Endothelial cell of umbilical vein (primary cell): ENCODE results near the gene RBFOX1. TPM values are rescaled to one million over a fixed set of nuclear protein-coding genes. Genes with fewer than 3 reads are reported as not detected.

Experiments used
- BruUV-seq: library from RNA; stranded (reverse); fragments of 400-500 nt; replicated peaks from 2 replicates; lab custom pipeline; 2021; lab: Mats Ljungman, UMichigan
- CTCF ChIA-PET: fragments of 300-600, 350-600 bp; sonication (Branson Sonifier 250); formaldehyde crosslinking; loops from one replicate; lab custom pipeline; 2021; ENCODE audit warnings: antibody characterized with exemption, inconsistent platforms; lab: Charles Lee
- POLR2A ChIA-PET: fragments of 300-600, 350-600 bp; sonication (Branson Sonifier 250); formaldehyde crosslinking; loops from one replicate; lab custom pipeline; 2021; ENCODE audit warnings: antibody characterized with exemption, inconsistent platforms; lab: Charles Lee
- DNase-seq: peaks from one replicate; pipeline ENCODE4 v3.0.0-alpha.2; 2011; ENCODE audit warnings: low read depth, low spot score
- FAIRE-seq: peaks from 2 replicates; lab custom pipeline; 2011; peaks lifted over from hg19 to GRCh38; lab: Jason Lieb, UNC
- H2AFZ ChIP-seq: 2 replicates; pipeline ENCODE4 v1.6.0; 2012; ENCODE audit warnings: low read depth, low read length, control low read depth, inconsistent platforms
- H3K27ac ChIP-seq: 2 replicates; pipeline ENCODE4 v1.5.1; 2011; ENCODE audit warnings: low read depth, mild to moderate bottlenecking, control low read depth, low read length, moderate library complexity; ENCODE audit not compliant: insufficient read depth
- H3K27me3 ChIP-seq, 2 experiments: 2 replicates each; pipeline versions ENCODE4 v1.6.0 to v1.6.1; 2011; ENCODE audit warnings: low read length in 2 of 2, mixed read lengths in 1 of 2; ENCODE audit not compliant: control insufficient read depth in 2 of 2, insufficient read depth in 2 of 2
- H3K36me3 ChIP-seq, 2 experiments: 2 replicates in 1 of 2; 3 replicates in 1 of 2; pipeline ENCODE4 v1.5.1; 2011; ENCODE audit warnings: low read length in 2 of 2, mild to moderate bottlenecking in 1 of 2, moderate library complexity in 1 of 2; ENCODE audit not compliant: control insufficient read depth in 2 of 2, insufficient read depth in 2 of 2; ENCODE audit errors: extremely low read depth in 1 of 2
- H3K4me1 ChIP-seq: 3 replicates; pipeline ENCODE4 v1.5.1; 2011; ENCODE audit warnings: mild to moderate bottlenecking, low read length; ENCODE audit not compliant: control insufficient read depth, insufficient read depth; ENCODE audit errors: extremely low read depth
- H3K4me2 ChIP-seq: 2 replicates; pipeline ENCODE4 v1.6.1; 2011; ENCODE audit warnings: low read length, control low read depth, mixed read lengths; ENCODE audit not compliant: insufficient read depth
- H3K4me3 ChIP-seq, 3 experiments: fragments of 200-600 bp in 1 of 3; sonication (generic), shearing (Covaris generic) in 1 of 3; replicated peaks in 1 of 3; 2 replicates each; pipeline ENCODE4 v1.5.1; 2011 to 2016; ENCODE audit warnings: control low read depth in 3 of 3, low read length in 3 of 3, mild to moderate bottlenecking in 2 of 3, inconsistent platforms in 1 of 3, low read depth in 1 of 3, moderate library complexity in 1 of 3; ENCODE audit not compliant: insufficient read depth in 1 of 3
- H3K79me2 ChIP-seq: 2 replicates; pipeline ENCODE4 v1.6.0; 2012; ENCODE audit warnings: low read length, inconsistent platforms; ENCODE audit not compliant: control insufficient read depth, insufficient read depth
- H3K9ac ChIP-seq: replicated peaks from 2 replicates; pipeline ENCODE3; 2011; ENCODE audit warnings: low read length, control low read depth; ENCODE audit not compliant: insufficient read depth; ENCODE audit errors: extremely low read depth
- H3K9me1 ChIP-seq: replicated peaks from 3 replicates; pipeline ENCODE4 v1.6.0; 2011; ENCODE audit warnings: mild to moderate bottlenecking, low read length; ENCODE audit not compliant: control insufficient read depth, insufficient read depth; ENCODE audit errors: extremely low read depth
- H3K9me3 ChIP-seq: replicated peaks from 2 replicates; pipeline ENCODE4 v1.5.1; 2012; ENCODE audit warnings: low read length, inconsistent platforms; ENCODE audit not compliant: control insufficient read depth, insufficient read depth
- H4K20me1 ChIP-seq: replicated peaks from 2 replicates; pipeline ENCODE3; 2011; ENCODE audit warnings: mild to moderate bottlenecking, low read length; ENCODE audit not compliant: control insufficient read depth, insufficient read depth; ENCODE audit errors: extremely low read depth
- EZH2 ChIP-seq: IDR thresholded peaks from 2 replicates; pipeline ENCODE4 v1.6.1; 2012; ENCODE audit warnings: borderline replicate concordance, low read depth, mild to moderate bottlenecking, moderate library complexity, low read length, inconsistent platforms; ENCODE audit not compliant: severe bottlenecking
- FOS ChIP-seq: IDR thresholded peaks from 2 replicates; pipeline ENCODE4 v1.6.1; 2011; ENCODE audit warnings: mild to moderate bottlenecking, low read length, moderate library complexity, borderline replicate concordance; ENCODE audit not compliant: insufficient read depth
- JUN ChIP-seq: IDR thresholded peaks from 2 replicates; pipeline ENCODE4 v1.6.1; 2011; ENCODE audit warnings: borderline replicate concordance, low read depth; ENCODE audit not compliant: insufficient read length, insufficient read depth
- MYC ChIP-seq: IDR thresholded peaks from one replicate; pipeline ENCODE4 v1.6.1; 2011; ENCODE audit warnings: mild to moderate bottlenecking, low read depth, low read length
- POLR2A ChIP-seq: IDR thresholded peaks from 2 replicates; pipeline ENCODE4 v1.6.1; 2012; ENCODE audit warnings: low read depth, mild to moderate bottlenecking, control low read depth, low read length
- POLR2AphosphoS5 ChIP-seq: IDR thresholded peaks from 2 replicates; pipeline ENCODE4 v1.6.1; 2012; ENCODE audit warnings: low read depth, mild to moderate bottlenecking, control low read depth, low read length, moderate library complexity; ENCODE audit not compliant: insufficient read depth
- dilution Hi-C: fragments of 300-500 bp; cut with MboI; formaldehyde crosslinking; loops from one replicate; pipeline ENCODE4 v1.15.0; 2019; ENCODE audit warnings: low sequenced_read_pairs; ENCODE audit not compliant: extremely low pct_ligation_motif_present
- intact Hi-C: fragments of 100-400 bp; cut with micrococcal nuclease; formaldehyde crosslinking; loops from one replicate; pipeline ENCODE4 v1.10.0; 2022
- polyA plus RNA-seq, 4 experiments: library from polyadenylated mRNA; depleted of rRNA in 3 of 4; stranded (reverse) in 3 of 4; unstranded in 1 of 4; fragments of >200 nt; gene quantifications; 2 replicates each; pipeline versions ENCODE4 v1.2.1 to v1.2.3, GENCODE V29; 2011 to 2012; ENCODE audit warnings: missing spikeins in 1 of 4
- total RNA-seq: library from RNA; stranded (reverse); gene quantifications from 2 replicates; pipeline ENCODE4 v1.2.3, GENCODE V29; 2021
- TF ChIP-seq, protein P1 (sequence below): IDR thresholded peaks from 2 replicates; pipeline ENCODE4 v1.6.1; 2011; ENCODE audit not compliant: insufficient read depth, insufficient read length
- TF ChIP-seq, protein P2 (sequence below), 2 donors: IDR thresholded peaks; 1 replicate in 1 of 2; 2 replicates in 1 of 2; pipeline ENCODE4 v1.5.1; 2011; ENCODE audit warnings: low read length in 2 of 2, mild to moderate bottlenecking in 2 of 2, moderate library complexity in 2 of 2, control low read depth in 1 of 2, inconsistent platforms in 1 of 2, low read depth in 1 of 2; ENCODE audit not compliant: insufficient read depth in 1 of 2; ENCODE audit errors: extremely low read depth in 1 of 2

RBFOX1 gene
- total and polyA plus RNA-seq, 2 donors (not counting 3 experiments of a cell fraction or from before 2014, with no cell fraction given): not detected

DNA sequence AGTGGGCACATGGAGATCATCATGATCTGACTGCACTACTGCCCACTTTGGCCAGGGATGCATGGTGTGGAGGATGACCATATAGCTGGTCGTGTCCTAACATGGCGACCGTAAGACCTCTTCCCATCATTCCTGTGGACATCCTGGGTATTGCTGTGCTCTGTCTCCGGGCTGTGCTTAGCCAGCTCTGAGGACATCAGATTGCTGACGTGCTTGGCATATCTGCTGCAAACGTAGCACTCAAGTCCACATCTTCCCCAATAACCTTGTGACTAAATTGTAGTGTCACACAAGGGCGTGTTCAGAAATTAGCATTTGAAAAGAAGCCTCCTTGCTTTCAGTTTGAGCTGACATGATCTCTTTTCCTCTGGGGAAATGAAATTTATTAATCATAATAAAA is 373.2 kb downstream of the RBFOX1 start:
- CTCF ChIA-PET: no interaction called here
- H3K27ac ChIP-seq: no peak overlapping the region
- no peaks in the 10 kb centered on the region for H3K4me1 ChIP-seq
- intact Hi-C loops: no loop called here
- no peaks in the 10 kb centered on the region for H3K79me2 ChIP-seq
- dilution Hi-C loops: no loop called here
- H3K4me3 ChIP-seq: no peak overlapping the region
- H3K9ac ChIP-seq: no peak overlapping the region
- no peak overlapping the region for H3K4me2 ChIP-seq
- FAIRE-seq: no peak
- no peaks in the 10 kb centered on the region for H3K27me3 ChIP-seq
- H2AFZ ChIP-seq: no peak overlapping the region
- no peak for DNase-seq
- no peaks in the 10 kb centered on the region for H3K9me1 ChIP-seq
- H4K20me1 ChIP-seq: no peaks in the 10 kb centered on the region
- POLR2A ChIA-PET: no interaction called here
- no TSS peak for BruUV-seq
- no peak for TF ChIP-seq EZH2
- TF ChIP-seq, protein P1, sequence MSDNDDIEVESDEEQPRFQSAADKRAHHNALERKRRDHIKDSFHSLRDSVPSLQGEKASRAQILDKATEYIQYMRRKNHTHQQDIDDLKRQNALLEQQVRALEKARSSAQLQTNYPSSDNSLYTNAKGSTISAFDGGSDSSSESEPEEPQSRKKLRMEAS: no peak
- no peak for TF ChIP-seq MYC
- TF ChIP-seq FOS: no peak
- TF ChIP-seq, protein P2, sequence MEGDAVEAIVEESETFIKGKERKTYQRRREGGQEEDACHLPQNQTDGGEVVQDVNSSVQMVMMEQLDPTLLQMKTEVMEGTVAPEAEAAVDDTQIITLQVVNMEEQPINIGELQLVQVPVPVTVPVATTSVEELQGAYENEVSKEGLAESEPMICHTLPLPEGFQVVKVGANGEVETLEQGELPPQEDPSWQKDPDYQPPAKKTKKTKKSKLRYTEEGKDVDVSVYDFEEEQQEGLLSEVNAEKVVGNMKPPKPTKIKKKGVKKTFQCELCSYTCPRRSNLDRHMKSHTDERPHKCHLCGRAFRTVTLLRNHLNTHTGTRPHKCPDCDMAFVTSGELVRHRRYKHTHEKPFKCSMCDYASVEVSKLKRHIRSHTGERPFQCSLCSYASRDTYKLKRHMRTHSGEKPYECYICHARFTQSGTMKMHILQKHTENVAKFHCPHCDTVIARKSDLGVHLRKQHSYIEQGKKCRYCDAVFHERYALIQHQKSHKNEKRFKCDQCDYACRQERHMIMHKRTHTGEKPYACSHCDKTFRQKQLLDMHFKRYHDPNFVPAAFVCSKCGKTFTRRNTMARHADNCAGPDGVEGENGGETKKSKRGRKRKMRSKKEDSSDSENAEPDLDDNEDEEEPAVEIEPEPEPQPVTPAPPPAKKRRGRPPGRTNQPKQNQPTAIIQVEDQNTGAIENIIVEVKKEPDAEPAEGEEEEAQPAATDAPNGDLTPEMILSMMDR (IDR thresholded peaks at IDR 0.05; ENCODE audit: extremely low read depth in 1 of 2, insufficient read depth in 1 of 2, low read depth in 1 of 2, low read length in 2 of 2): no peak
- no peak for TF ChIP-seq JUN
- no peak for TF ChIP-seq POLR2AphosphoS5
- TF ChIP-seq POLR2A: no peak
- peaks cover 5% of the 10 kb centered on the region for H3K9me3 ChIP-seq
- H3K36me3 ChIP-seq: no peaks in the 10 kb centered on the region
